ENCODE results near the gene PHC2.

PHC2 gene

DNA sequence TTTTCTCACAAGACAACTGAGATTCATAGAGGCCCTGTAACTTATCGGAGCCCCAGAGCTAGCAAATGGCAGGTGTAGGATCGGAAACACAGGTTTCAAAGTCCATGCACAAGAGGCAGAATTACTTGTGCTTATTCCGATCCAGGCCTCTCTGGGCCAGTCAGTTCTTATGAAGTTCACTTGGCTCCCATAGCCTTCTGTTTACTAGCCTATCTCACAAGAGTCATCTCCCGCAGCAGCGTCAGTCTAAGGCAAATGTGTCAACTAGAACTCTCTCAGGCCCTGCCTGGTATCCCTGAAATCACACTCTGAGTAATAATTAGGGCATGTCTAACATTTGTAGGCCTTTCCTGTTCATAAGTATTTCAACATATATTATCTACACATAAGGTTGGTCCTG is 43.3 kb downstream of the PHC2 start:
- DNase-seq (ENCODE audit: low read depth): no peak
- TF ChIP-seq POLR2A (IDR thresholded peaks at IDR 0.05; ENCODE audit: extremely low read depth, insufficient read length) (no peak), MYC (IDR thresholded peaks at IDR 0.05; ENCODE audit: low read depth, low read length) (no peak), CTCF (IDR thresholded peaks at IDR 0.05; ENCODE audit: low read depth, low read length) (no peak), MAX (IDR thresholded peaks at IDR 0.05; ENCODE audit: low read depth, low read length) (no peak)
- no peak overlapping the region for H3K4me3 ChIP-seq (ENCODE audit: low read depth, low read length)

DNA sequence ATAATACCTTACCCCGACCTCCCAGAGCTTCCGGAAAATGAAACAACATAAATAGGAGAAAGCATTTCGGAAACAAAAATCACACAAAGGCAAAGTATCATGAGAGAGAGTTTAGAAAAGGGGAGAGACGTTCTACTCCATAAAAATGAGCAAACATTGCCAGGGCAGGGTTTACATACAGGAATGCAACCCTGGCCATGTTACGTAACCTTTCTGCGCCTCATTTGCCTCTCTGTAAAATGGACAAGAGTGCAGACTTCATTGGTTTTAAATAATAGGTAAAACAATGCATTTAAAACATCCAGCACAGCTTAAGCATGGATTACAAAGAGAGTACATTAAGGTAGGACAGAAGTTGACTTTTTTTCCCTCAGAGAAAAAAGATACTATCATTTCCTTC is 45.6 kb downstream of the PHC2 start:
- TF ChIP-seq MAX (IDR thresholded peaks at IDR 0.05; ENCODE audit: low read depth, low read length) (no peak), POLR2A (IDR thresholded peaks at IDR 0.05; ENCODE audit: extremely low read depth, insufficient read length) (no peak), CTCF (IDR thresholded peaks at IDR 0.05; ENCODE audit: low read depth, low read length) (no peak)
- no peak overlapping the region for H3K4me3 ChIP-seq (ENCODE audit: low read depth, low read length)
- DNase-seq (ENCODE audit: low read depth): no peak

DNA sequence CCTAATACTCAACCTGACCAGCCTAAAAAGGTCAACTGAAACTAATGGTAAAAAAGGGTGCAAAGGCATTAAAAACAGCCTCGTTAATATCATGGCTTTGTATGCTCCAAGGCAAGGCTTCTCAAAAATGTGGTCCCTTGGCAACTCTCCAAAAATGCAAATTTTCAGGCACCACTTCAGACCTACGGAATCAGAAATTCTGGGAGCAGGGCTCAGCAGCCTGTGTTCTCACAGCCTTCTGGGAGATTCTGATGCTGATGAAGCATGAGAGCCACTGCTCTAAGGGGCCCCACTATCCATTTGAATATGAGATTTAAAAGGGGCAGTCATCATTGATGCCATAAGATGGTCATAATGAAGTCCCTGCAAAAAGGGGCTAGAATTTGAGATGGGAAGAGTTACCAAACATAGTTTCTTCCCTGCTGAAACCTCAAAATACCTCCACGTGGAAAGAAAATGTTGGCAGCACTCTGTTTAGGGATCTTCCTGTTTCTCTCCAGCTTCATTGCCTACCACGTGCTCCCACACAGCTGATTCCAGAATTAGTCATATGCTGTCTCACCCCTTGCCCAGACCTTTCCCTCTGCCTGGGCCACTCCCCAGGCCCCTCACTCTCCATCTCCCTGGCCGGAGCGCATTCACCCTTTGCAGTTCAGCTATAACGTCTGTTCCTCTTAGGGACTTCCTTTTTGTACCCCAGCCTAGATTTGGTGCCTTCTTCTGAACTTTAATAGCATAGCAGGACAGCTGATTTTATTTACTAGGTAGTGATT is 46.7 kb downstream of the PHC2 start:
- peak; percentile 18 for DNase-seq (ENCODE audit: low read depth)
- TF ChIP-seq MYC (IDR thresholded peaks at IDR 0.05; ENCODE audit: low read depth, low read length) (no peak), CTCF (IDR thresholded peaks at IDR 0.05; ENCODE audit: low read depth, low read length) (no peak), POLR2A (IDR thresholded peaks at IDR 0.05; ENCODE audit: extremely low read depth, insufficient read length) (no peak), MAX (IDR thresholded peaks at IDR 0.05; ENCODE audit: low read depth, low read length) (peak; percentile 66)

DNA sequence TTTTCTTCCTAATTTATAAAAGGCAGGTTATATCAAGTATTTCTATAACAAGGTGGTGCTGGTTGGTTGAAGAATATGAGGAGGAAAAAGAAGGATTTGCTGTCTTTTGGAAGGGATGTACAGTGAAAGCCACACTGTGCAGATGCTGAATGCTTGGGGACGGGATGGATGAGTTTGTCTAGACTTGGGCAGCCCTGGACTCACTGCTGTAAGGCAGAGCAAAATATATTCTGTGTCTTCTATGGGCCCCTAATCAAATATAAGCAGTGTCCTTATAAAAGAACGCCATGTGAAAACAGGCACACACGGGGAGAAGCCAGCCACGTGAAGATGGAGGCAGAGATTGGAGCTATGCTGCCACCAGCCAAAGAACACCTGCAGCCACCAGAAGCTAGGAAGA is 47.4 kb downstream of the PHC2 start:
- no peak overlapping the region for H3K4me3 ChIP-seq (ENCODE audit: low read depth, low read length)
- TF ChIP-seq MAX (IDR thresholded peaks at IDR 0.05; ENCODE audit: low read depth, low read length) (no peak), CTCF (IDR thresholded peaks at IDR 0.05; ENCODE audit: low read depth, low read length) (no peak), MYC (IDR thresholded peaks at IDR 0.05; ENCODE audit: low read depth, low read length) (no peak)
- no peak for DNase-seq (ENCODE audit: low read depth)

More for the DNA sequence above, 46.7 kb downstream of the PHC2 start:
- H3K4me3 ChIP-seq (ENCODE audit: low read depth, low read length): no peak overlapping the region

DNA sequence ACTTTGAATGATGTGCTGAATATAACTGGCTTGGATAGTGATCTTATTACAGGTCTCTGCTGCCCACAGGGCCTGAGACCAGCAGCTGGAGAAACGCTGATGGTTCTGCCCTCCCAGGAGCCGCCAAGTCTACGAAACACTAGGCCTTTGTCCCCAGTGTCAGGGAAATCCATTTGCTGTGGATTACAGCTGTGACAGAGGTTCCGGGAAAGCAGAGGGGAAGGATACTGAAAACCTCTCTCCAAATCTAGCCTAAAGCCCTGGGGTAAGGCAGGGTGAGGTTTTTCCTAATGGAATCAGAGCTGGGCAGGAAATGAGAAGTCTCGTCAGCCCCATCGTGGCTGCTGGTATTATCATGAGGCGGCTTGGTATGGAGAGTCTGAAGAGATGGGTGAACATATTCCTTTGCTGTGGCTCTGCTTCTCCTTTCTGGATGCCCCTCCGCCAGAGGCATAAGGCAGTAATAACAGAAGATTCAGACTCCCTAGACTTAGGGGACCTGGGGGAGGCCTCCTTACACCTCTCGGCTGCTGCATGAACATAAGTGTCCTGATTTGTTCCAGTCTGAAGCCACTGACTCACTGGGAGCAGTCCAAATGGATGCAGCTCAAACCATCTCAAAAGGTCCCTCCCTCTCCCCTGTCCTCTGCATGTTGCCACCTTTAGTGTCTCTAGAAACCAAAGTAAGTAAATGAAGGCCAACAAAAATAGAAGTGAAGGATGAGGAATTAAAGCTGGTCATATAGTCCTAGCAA is 48.1 kb downstream of the PHC2 start:
- no peak for DNase-seq (ENCODE audit: low read depth)
- no peak for TF ChIP-seq MAX (IDR thresholded peaks at IDR 0.05; ENCODE audit: low read depth, low read length)
- TF ChIP-seq POLR2A (IDR thresholded peaks at IDR 0.05; ENCODE audit: extremely low read depth, insufficient read length): no peak
- TF ChIP-seq MYC (IDR thresholded peaks at IDR 0.05; ENCODE audit: low read depth, low read length): no peak
- no peak for TF ChIP-seq CTCF (IDR thresholded peaks at IDR 0.05; ENCODE audit: low read depth, low read length)
- no peak overlapping the region for H3K4me3 ChIP-seq (ENCODE audit: low read depth, low read length)

Data from NB4 (cell line).